PFSK-1 (cell line): ENCODE results near the gene KIF5C.

Source experiments
- FOXP2 ChIP-seq: optimal IDR thresholded peaks from 2 replicates; pipeline ENCODE3; 2011; ENCODE audit warnings: borderline replicate concordance, control low read depth, inconsistent platforms; ENCODE audit not compliant: insufficient read depth; ENCODE audit errors: extremely low read length, extremely low read depth
- POLR2AphosphoS5 ChIP-seq: IDR thresholded peaks from 2 replicates; pipeline ENCODE4 v1.6.1; 2012; ENCODE audit warnings: low read depth, mild to moderate bottlenecking, control low read depth, low read length, moderate library complexity
- REST ChIP-seq, 2 experiments: IDR thresholded peaks; 2 replicates each; pipeline versions ENCODE4 v1.6.1 to v1.8.0; 2011 to 2012; ENCODE audit warnings: low read depth in 2 of 2, low read length in 2 of 2, control low read depth in 1 of 2, inconsistent platforms in 1 of 2, mild to moderate bottlenecking in 1 of 2, moderate library complexity in 1 of 2; ENCODE audit not compliant: insufficient read depth in 1 of 2
- SIN3A ChIP-seq: IDR thresholded peaks from 2 replicates; pipeline ENCODE4 v1.6.1; 2012; ENCODE audit warnings: mild to moderate bottlenecking, low read length, moderate library complexity, borderline replicate concordance; ENCODE audit not compliant: insufficient read depth
- TAF1 ChIP-seq: IDR thresholded peaks from 2 replicates; pipeline ENCODE4 v1.6.1; 2012; ENCODE audit warnings: low read length, control low read depth, borderline replicate concordance; ENCODE audit not compliant: insufficient read depth

The KIF5C gene

GRCh38 chr2:149020432-149020851 lies 145.4 kb downstream of the KIF5C start:
- TF ChIP-seq REST (IDR thresholded peaks at IDR 0.05; ENCODE audit: insufficient read depth in 1 of 2, low read depth in 2 of 2, low read length in 2 of 2): no peak
- no peak for TF ChIP-seq TAF1
- no peak for TF ChIP-seq SIN3A
- no peak for TF ChIP-seq FOXP2
- TF ChIP-seq POLR2AphosphoS5: no peak

GRCh38 chr2:149021271-149021719 lies 146.3 kb downstream of the KIF5C start:
- no peak for TF ChIP-seq SIN3A
- TF ChIP-seq FOXP2: no peak

DNA sequence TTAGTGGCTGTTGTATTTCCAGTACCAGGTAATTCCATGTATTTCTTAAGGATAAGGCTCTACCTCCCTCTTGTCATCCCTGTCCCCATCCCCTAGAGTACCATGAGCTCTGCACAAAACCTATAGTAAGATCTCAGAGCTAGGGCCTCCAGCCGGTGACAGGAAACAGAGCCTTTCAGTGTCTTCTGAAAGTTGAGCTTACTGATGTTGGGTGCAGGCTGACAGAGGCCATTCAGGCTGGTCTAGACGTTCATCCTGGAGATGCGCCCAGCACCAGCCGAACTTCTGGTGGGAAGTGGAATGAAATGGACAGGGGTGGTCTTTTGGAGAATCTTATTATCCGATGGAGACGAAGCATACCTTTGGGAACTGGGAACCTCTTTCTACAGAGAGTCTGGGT lies 146.7 kb downstream of the KIF5C start:
- no peak for TF ChIP-seq FOXP2
- no peak for TF ChIP-seq SIN3A
- no peak for TF ChIP-seq POLR2AphosphoS5
- no peak for TF ChIP-seq REST (IDR thresholded peaks at IDR 0.05; ENCODE audit: insufficient read depth in 1 of 2, low read depth in 2 of 2, low read length in 2 of 2)
- TF ChIP-seq TAF1: no peak

DNA sequence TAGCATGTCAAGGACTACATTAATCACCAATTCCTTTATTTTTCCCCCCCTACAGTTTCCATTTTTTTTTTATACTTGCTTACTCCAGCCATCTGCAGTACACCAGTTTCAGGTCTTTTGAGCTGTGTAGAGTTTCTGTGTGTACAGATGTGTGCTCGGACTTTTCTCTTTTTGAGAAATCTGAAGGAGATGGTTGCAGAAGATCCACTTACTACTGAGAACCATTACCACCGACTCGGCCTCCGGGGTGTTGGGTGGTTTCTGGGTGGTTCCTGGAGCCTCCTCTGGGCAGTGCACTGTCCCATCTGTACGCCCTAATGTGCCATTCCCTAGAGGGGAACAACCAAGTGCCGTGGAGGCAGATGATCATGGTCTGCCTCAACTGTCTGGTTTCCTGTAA lies 148.1 kb downstream of the KIF5C start:
- no peak for TF ChIP-seq REST (IDR thresholded peaks at IDR 0.05; ENCODE audit: insufficient read depth in 1 of 2, low read depth in 2 of 2, low read length in 2 of 2)
- no peak for TF ChIP-seq FOXP2
- no peak for TF ChIP-seq SIN3A
- TF ChIP-seq POLR2AphosphoS5: no peak
- TF ChIP-seq TAF1: no peak

DNA sequence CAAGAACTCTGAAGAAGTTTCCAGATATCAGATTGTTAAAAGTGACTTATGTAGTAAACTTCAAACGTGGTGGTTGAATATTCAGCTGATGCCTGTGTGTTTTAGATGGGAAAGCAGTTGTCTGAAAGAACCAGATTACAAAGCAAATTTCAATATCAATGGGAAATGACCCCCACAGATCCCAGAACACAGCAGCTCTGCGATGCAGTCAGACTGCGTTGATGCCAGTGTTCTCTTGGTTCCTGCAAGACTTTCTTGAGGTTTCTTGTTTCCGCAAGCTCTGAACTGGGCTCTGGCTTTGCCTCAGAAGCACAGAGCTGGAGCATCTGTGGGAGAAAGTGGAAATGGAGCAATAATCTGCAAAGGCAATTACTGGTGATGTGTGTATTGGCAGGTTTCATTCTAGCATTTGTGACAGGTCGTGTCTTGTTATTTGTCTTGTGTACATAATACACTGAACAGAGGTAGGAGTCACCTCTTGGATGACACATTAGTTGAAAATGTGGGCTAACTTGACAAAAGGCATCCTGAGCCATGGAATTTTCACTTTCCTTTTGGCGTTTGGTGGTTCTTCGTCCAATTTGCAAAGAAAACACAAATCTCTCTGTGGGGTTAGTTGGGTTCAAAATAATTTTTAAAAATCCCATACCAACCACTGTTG lies 152.7 kb downstream of the KIF5C start:
- TF ChIP-seq FOXP2 (no peak), SIN3A (no peak), TAF1 (no peak)

DNA sequence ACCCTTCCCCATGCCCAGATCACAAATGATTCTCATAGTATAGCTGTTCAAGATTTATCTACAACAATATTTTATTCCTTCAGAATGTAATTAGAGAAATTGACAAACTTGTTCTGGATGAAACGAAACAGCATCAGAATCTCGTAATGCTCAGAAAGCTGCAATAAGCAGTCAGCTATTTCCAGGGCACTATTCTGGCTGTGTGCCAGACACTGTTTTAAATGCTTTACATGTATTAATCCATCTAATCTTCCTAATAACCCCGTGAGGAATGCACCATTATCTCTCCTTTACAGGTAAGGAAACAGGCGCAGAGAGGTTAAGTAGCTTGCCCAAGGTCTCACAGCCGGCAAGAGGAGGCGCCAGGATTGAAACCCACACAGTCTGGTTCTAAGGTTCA lies 153.3 kb downstream of the KIF5C start:
- no peak for TF ChIP-seq SIN3A
- no peak for TF ChIP-seq REST (IDR thresholded peaks at IDR 0.05; ENCODE audit: insufficient read depth in 1 of 2, low read depth in 2 of 2, low read length in 2 of 2)
- no peak for TF ChIP-seq TAF1
- no peak for TF ChIP-seq FOXP2
- no peak for TF ChIP-seq POLR2AphosphoS5
